ENCODE measurements around the gene NEK4.
"Not testable (repeated sequence)": the region's sequence is repeated elsewhere in the genome, so short reads cannot be mapped to it uniquely, and the experiment has no call there.

Gene NEK4

GRCh38 chr3:52676201-52676600 lies 94.5 kb downstream of the NEK4 start:
- H3K27me3 Mint-ChIP-seq, H3K27ac Mint-ChIP-seq, ATAC-seq, DNase-seq, H3K4me3 Mint-ChIP-seq, H3K9me3 Mint-ChIP-seq: not testable (repeated sequence)
- Mint-ChIP-seq H3K36me3 (ENCODE audit: low read depth) (peaks cover 56% of the 10 kb centered on the region), H3K4me1 (peaks cover 31% of the 10 kb centered on the region)

GRCh38 chr3:52671676-52672075 lies 99.1 kb downstream of the NEK4 start:
- H3K27ac Mint-ChIP-seq: peak overlapping the region; percentile 94
- no peaks in the 10 kb centered on the region for H3K27me3 Mint-ChIP-seq
- H3K9me3 Mint-ChIP-seq: no peaks in the 10 kb centered on the region
- H3K4me3 Mint-ChIP-seq: peak overlapping the region; percentile 40
- peaks cover 31% of the 10 kb centered on the region for H3K4me1 Mint-ChIP-seq
- peaks cover 46% of the 10 kb centered on the region for H3K36me3 Mint-ChIP-seq (ENCODE audit: low read depth)
- no peak for ATAC-seq
- no peak for DNase-seq

DNA sequence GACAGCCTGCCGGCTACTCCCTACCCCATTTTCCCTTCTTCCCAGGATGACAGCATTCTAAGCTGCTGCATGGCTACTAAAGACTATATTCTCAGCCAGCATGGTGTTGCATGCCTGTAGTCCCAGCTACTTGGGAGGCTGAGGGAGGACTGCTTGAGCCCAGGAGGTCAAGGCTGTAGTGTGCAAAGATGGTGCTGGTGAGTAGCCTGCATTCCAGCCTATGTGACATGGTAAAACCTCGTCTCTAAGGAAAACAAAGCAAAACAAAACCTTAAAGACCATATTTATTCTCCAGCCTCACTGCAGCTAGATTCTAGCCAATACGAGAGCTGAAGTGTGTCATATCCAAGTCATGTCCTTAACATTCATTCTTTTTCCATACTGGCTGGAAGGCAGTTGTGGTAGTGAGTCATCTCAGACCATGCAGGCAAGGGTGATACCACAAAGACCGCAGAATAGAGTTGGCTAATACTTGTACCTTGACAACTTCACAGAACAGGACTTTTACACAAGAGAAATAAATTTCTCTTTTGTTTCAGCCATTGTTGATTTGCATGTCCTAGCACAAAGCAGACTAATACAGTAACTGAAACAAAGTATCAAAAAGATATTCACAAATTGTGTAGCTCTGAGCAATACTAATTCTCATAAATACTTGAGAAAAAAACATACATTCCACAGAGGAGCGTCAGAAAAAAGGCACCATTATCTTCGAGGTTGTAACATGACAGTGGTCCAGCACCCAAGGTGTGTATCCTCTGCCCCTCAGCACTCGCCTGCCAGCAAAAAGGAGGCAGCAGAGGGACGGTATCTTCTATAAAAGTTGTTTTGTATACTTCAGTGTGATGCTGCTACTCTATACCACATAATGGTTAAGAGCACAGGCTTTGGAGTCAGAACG lies 99.9 kb downstream of the NEK4 start:
- DNase-seq (peak; percentile 24), ATAC-seq (peak; percentile 95)
- Mint-ChIP-seq H3K9me3 (no peaks in the 10 kb centered on the region), H3K27me3 (no peaks in the 10 kb centered on the region), H3K4me3 (peak overlapping the region; percentile 64), H3K4me1 (peaks cover 31% of the 10 kb centered on the region), H3K36me3 (ENCODE audit: low read depth) (peaks cover 40% of the 10 kb centered on the region), H3K27ac (peak overlapping the region; percentile 94)

- Mint-ChIP-seq H3K9me3 (no peaks in the 10 kb centered on the region), H3K36me3 (ENCODE audit: low read depth) (peaks cover 39% of the 10 kb centered on the region)
These were observed 107.6 kb downstream of the NEK4 start for GRCh38 chr3:52663098-52663497.

GRCh38 chr3:52660046-52660445 lies 110.7 kb downstream of the NEK4 start:
- no peak overlapping the region for H3K4me3 Mint-ChIP-seq
- ATAC-seq: no peak

More at GRCh38 chr3:52663098-52663497, 107.6 kb downstream of the NEK4 start:
- ATAC-seq (no peak), DNase-seq (no peak)
- no peak overlapping the region for H3K27ac Mint-ChIP-seq
- no peak overlapping the region for H3K4me3 Mint-ChIP-seq
- H3K27me3 Mint-ChIP-seq: no peaks in the 10 kb centered on the region
- no peaks in the 10 kb centered on the region for H3K4me1 Mint-ChIP-seq

More at GRCh38 chr3:52660046-52660445, 110.7 kb downstream of the NEK4 start:
- Mint-ChIP-seq H3K36me3 (ENCODE audit: low read depth) (peaks cover 43% of the 10 kb centered on the region), H3K27me3 (no peaks in the 10 kb centered on the region), H3K27ac (no peak overlapping the region), H3K9me3 (no peaks in the 10 kb centered on the region), H3K4me1 (peaks cover 7% of the 10 kb centered on the region)
- DNase-seq: no peak
